OCI-M2 (cell line): ENCODE results near the gene DDX52.

Experiments
- DNase-seq: peaks from one replicate; lab custom pipeline; 2025; ENCODE audit not compliant: unreplicated experiment; lab: John Stamatoyannopoulos, UW

The DDX52 gene

DNA sequence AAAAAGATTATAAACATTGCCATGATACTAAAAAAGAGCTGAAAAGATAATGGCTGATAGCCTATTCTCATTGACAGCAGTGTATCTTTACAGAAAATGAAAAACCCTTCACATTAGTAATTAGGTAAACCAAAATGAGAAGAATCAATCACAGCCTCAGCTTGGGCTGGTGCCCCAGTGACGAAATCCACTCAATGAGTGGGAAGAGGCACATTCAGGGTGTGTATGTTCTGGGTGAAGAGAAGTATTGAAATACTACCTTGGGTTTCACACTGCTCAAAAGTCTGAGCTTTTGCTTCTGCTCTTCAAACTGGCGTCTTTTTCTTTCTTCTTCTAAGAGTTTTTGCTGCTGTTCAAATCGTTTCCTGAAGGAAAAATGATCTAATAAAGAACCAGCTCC lies 58.2 kb downstream of the DDX52 start:
- no peak for DNase-seq

DNA sequence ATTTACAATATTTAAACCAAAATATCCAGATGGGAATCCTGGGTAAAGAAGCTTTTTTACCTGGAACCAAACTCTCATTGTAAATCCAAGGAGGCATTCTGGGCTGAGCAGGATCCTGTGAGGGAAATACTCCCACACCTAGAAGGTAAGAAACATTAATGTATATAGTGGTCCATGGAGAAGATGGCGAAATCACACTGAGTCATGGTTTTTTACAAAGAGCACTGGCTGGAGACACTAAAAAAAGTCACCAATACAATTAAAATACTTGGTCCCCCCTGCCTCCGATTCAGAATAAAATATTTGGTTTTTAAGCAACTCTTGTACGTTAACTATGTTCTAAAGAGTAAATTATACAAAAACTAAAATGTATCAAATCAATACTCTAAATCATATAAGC lies 67.0 kb downstream of the DDX52 start:
- no peak for DNase-seq

DNA sequence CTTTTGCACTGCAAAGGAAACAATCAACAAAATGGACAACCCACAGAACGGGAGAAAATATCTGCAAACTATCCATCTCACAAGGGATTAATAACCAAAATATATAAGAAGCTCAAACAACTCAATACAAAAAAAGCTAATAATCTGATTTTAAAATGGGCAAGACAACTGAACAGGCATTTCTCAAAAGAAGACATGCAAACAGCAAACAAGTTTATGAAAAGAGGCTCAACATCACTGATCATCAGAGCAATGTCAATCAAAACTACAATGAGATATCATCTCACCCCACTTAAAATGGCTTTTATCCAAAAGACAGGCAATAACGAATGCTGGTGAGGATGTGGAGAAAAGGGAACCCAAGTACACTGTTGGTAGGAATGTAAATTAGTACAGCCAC lies 68.8 kb downstream of the DDX52 start:
- no peak for DNase-seq

DNA sequence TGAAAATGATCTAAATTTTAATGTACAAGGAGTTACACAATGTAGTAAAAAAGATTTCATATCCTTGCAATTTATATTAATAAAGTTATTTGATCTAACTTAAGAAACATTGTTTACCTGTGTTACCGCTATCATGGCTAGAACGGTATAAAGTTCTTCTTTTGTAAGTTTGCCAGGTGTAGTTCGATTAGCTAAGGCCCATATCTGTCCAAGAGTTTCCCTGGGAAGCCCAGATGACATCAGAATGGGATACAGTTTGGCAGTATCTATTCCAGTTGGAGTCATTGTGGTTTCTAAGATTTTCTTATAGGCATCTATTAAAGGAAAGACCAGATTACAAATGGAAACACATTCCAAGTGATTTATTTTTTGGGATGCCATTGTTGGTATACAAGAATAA lies 71.6 kb downstream of the DDX52 start:
- DNase-seq = no peak

DNA sequence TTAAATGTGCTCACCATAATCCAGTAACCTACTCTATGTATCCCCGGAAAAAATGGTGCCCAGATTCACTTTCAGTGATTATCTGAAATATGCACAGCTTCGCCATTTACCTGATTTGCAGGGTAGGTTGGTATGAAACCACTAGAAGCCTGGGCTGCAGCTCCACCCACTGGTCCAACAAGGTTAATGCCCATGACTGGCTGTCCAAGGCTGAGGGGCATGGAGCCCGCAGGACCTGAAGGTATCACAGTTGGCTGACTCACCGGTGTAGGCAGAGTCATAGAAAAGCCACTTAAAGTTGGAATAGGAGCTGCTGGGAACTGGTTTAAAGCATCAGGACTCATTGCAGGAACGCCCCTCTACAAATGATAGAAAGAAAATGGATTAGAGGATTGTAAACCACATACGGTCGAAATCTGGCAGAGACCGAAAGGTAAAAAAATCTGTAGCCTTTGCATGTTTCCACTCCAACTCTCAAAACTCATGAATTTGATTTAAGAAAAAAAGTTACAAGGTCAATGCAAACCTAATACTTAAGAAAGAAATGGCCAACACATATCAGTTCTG lies 72.6 kb downstream of the DDX52 start:
- DNase-seq = no peak

DNA sequence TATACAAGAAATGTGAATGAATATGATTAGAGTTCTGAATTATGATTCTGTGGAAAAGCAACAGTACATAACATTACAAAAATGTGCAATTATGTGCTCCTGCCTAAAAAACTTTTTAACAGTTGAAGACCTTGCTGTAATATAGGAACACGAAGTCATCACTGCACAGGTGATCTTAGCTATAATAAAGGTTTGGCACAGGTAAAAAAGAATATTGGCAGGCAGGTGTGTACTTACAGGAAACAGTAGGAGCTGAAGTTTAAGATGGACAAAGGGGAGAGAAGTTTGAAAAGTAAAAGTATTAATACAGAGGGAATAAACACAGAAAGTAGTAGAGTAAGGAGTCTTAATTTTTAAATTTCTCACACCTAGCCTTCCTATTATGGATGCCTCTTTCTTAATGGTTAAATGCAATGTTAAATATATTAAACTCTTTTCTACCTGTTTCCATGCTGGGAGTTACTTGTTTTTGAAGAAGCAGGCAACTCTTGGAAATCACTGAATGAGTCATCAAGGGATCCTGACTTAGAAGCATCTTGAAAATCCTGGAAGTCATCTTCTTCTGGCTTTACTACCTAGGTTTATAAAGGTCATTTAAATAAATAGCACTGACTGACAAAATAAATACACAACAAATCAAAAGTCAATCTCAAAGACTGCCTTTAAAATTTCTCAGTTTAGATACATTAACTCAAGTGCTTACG lies 74.7 kb downstream of the DDX52 start:
- no peak for DNase-seq

DNA sequence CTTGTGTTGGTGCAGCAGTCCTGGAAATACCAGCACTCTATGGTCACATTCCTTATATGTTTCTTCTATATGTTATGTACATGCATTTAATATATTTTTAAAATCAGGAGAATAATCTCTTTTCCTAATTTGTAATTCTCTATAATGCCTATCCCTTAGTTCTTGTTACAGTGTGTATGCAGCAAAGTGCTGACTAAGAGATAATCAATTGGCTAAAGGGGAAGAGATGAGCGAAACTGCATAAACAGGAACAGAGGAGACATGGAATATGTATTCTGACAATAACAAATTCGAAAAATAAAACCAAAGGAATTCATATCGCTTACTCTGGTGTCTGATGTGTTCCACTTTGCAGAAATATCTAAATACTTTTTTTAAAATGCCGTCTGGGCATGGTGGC lies 75.7 kb downstream of the DDX52 start:
- DNase-seq = no peak

DNA sequence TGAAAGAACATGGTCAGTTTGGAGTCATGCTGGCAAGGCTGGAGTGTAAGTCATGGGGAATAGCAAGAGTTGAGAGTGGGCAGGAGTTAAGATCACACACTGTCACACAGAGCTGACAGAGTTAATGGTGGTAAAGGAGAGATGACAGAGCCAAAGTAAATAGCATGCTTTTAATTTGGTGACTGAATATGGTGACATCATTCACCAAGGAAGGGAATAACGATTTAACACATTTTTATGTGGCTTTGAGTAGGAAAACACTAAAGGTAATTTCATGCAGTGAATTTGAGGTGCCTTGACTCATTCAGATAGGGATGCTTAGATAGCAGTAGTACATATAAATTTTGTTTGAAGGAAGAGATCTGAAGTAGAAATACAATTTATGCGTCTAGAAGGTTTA lies 76.1 kb downstream of the DDX52 start:
- no peak for DNase-seq

DNA sequence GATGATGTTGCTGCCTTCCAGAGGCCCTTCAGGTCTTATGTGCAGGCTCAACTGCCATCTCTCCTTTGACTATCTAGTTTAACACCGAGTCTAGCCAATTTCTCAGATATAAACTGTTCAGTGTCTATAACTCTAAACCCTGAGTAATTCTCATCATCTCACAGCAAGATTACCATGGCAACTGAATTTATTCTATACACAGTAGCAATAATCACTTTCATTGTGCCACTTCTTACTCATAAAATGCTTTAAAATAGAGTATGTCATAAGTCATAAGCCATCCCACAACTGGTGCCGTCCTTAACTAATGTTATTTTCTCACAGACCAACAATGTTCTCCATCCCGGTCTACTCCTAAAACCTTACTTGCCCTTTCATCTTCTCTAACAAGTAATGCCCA lies 79.0 kb downstream of the DDX52 start:
- no peak for DNase-seq

DNA sequence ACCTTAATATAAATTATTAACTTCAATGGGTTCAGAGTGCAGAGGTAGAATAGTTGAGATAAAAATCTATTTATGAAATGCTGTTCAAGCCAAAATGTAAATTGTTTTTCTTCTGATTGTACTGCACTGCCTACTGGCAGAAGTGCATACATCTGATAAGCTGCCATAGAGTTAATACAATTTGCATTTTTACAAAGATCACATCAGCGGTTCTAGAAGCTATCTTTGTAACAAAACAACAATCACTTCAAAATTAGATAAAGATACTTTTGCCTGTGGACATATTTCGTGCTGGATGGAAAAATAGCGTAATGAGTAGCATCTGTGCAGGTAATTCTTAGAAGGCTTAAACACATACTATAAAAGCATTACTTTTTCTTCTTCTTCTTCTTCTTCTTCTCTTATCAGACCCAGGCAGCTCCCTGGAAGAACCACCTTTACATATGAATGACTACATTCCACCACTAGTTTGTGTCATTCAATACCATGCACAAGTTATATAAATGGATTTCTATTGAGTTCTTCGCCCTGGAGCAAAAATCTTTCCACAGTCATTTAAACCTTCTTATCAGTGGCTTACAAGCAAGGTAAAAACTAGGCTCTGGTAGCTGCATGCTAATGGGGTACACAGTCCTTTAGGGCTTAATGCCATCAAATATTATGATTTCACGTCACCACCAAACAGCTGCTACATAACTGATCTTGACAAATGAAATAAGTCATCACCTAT lies 81.1 kb downstream of the DDX52 start:
- DNase-seq = no peak
